ENCODE data around the gene LRRC3C.
A peak's percentile ranks its signal among the peaks of the same experiment; 100 is the strongest.

Gene LRRC3C

DNA sequence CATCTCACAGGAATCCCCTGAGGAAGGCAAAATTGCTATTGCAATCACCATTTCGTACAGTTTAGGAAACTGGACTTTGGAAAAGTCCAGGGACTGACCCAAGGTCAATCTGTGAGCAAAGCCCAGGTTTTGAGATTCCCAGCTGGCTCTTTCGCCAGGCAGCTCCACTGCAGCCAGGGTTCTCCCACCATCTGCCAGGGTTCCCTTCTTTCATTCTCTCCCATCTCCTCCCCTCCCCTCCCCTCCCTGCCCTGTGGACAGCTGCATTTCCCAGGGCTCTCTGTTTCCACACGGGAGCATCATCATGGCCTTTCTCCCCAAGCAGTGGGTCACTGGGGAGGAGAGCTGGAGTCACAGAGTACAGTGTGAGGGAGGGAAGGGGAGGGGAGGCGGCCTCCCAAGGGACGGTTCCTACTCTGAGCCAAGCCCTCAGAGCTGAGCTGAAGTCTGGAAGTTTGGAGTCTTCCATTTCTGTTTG lies 23.4 kb downstream of the LRRC3C start:
- no peak for DNase-seq

DNA sequence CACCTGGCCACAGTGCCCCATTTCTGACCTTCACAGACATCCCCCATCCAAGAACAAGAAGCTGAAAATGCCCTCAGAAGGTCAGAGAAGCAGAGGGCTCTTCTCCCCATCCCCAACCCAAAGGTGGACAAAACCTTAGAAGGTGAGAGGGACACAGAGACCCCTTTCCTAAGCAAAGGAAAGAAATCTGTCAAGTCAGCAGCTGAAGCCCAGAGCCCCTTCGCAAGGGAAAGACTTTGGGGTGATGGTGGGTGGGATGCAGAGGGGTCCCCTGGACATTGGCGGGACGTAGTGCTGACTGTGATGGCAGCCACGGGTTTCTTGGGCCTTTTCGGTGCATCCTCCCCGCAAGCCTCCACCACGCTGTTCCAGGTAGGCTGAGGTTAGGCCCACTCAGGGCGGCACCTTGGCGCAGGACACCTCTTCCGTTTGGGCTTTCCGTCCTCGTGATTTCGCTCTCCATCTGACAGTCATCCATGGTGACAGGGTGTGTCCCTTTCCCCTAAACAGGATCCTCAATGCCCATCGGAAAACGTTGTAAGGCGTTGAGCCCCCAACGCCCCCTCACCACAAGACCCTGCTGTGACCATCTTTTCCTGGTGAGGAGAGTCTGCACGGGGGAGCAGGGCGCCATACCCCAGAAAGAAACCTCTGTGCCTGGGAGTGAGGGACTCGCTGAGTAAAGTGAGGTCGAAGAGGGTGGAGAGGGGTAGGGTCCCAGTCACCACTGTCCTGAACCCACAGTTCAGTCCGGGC lies 24.6 kb downstream of the LRRC3C start:
- DNase-seq = no peak

DNA sequence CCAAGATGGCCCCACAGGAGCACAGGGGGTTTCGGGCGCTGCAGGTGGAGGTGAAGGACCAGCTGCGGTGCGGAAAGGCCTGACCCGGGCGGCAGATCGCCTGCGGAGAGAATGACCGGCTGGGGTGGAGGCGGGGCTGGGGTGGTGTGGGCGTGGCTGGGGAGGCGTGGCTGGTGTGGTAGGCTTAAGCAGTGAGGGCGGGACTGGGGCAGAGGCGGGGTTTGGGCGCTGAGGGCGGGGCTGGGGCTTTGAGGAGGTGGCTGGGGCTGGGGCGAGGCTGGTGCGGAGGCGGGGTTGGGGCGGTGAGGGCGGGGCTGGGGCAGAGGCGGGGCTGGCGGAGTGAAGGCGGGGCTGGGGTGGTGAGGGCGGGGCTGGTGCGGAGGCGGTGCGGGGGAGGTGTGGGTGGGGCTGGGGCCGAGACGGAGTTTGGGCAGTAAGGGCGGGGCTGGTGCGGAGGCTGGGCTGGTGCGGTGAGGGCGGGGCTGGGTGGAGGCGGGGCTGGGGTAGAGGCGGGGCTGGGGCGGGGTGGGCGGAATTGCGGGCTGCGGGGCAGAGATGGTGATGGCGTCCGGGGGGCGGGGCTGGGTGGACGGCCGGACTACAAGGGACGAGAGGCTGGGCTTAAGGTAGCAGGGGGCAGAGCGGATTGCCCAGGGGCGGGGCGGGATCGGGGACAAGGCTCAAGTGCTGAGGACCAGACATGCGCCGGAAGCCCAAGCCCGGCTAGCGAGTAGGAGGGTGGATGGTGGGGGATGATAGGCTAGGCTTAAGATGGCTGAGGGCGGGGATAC lies 25.3 kb downstream of the LRRC3C start:
- peak; percentile 72 to 97 for DNase-seq

DNA sequence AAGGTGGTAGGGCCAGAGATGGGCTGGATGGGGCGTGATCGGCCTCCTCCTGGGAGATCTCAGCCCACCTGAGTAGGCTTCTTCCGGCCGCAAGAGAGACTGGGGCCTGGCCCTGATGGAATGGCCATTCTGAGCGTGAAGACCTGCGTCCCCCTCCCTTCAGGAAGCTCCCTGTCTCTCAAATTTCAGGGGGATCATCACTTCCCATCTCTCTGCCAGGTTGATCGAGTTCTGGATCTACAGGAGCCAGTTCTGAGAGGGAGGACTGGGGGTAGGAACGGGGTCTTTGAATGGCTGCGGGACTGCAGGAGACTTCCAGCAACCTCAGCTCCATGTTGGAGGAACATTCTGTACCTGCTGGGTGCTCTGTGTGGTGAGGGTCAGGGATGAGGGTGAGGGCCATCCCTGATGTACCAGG lies 25.9 kb downstream of the LRRC3C start:
- DNase-seq = no peak

DNA sequence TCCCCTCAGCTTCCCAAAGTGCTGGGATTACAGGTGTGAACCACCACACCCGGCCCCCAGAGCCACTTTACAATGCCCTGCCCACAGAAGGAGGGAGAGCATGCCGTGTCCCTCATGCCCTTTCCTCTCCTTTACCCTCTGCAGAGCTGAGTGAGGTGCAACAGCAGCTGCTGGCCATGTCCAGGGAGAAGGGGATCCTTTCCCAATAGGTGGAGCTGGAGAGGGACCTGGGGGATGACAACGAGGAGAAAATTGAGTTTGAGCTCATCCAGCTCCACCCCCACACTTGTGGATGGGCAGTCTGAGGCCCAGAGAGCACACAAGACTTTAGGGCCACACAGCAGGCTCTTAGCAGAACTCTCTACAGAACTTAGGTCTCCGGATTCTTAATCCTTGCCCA lies 27.3 kb downstream of the LRRC3C start:
- no peak for DNase-seq

DNA sequence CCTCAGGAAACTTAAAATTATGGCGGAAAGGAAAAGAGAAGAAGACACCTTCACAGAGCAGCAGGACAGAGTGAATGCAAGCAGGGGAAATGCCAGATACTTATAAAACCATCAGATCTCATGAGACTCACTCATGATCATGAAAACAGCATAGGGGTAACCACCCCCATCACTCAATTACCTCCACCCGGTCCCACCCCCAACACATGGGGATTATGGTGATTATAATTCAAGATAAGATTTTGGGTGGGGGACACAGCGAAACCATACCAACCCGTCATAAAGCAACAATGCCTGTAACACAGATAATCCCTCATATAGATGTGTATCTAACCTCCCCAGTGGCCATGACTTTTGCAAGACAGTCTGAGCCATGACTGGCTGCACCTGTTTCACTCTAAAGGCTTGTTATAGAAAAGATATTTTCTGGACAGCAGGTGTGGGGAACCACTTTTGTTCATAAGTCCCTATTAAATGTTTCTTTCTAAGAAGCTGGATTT lies 28.2 kb downstream of the LRRC3C start:
- no peak for DNase-seq

DNA sequence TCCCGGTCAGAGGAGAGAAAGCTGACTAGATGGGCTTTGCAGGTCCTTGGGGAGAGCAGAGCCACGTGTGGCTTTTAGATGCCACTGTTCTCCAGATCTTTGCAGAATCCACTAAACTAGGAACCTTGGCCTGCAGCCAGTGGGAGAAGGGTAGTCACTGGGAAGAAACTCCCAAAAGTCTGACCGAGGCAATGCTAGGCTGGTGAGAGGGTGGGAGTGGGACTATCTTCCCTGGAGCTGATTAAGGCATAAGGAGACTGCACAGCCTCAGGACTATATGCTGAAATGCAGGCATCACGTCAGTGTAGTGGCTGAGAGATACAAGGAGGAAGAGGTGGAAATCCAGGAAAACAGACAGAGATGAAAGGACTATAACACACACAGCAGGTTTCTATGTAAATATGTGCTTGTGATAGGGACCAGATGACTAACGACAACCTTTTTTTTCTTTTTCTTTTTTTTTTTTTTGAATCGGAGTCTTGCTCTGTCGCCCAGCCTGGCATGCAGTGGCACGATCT lies 33.1 kb downstream of the LRRC3C start:
- no peak for DNase-seq

DNA sequence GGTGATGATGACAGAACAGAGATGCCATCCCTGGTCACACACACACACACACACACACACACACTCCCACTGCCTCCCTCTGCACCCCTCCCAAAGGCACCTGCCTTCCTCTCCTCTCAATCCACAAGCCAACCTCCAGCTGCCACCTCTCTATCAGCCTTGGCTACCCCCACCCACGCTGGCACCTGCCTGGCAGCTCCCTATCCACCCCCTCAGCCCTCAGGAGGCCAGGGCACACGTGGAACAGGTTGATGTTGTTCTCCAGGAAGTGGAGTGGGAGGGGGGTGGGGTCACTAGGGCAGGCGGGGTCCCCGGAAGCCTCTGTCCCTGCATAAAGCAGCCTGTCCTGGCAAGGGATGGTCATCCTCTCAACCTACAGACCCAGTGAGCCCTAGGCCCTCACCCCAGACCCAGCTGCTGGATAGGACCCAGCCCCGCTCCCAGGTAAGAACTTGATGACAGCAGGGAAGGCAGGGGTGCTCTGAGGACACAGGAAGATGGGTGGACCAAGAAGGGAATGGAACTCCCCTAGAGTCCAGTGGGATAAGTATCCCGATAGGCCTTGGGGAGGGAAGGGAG lies 35.2 kb downstream of the LRRC3C start, which contains the start of gene GSDMA:
TSS of gene GSDMA (plus strand) at position 363 of the 579 bp plus-strand sequence. CDS start 2,684 bp downstream, outside the sequence.
- DNase-seq = no peak

DNA sequence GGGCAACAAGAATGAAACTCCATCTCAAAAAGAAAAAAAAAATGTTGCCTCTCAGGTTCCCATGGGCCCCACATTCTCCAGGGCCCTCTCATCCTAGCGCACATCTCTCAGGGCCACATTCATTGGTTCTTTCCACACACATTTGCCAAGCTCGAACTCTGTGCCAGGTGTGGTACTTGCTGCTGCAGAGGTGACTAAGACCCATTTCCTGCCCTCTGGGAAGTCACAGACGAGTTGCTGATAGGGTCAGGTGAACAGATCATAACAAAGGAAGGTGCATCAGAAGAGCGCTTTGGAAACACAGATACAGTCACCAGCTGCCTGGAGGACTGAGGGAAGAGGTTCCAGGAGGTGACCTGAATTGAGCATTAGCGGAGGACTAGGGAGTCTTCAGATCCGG lies 36.3 kb downstream of the LRRC3C start:
- DNase-seq = no peak

DNA sequence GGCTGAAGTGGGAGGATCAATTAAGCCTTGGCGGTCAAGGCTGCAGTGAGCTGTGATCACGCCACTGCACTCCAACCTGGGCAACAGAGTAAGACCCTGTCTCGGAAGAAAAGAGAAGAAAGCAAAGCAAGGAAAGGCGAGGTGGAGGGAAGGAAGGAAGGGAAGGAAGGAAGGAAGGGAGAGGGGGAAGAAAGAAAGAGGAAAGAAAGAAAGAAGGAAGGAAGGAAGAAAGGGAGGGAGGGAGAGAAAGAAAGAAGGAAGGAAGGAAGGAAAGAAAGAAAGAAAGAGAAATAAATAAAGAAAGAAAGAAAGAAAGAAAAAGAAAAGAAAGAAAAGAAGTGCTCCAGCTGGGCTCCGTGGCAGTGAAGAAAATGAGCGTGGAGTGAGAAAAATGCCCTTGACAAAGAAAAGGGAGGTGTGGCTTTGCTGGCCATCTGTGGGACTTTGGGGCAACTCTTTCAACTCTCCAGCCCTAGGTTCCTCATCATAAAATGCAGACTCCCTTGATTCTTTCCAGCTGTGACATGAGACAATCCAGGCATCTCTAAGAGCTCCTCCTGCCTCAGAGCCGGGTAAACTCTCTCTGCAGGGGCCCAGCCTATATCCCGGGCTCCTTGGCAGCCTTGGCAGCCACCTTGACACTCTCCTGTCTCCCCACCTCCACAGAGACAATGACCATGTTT lies 37.6 kb downstream of the LRRC3C start:
- DNase-seq = no peak

DNA sequence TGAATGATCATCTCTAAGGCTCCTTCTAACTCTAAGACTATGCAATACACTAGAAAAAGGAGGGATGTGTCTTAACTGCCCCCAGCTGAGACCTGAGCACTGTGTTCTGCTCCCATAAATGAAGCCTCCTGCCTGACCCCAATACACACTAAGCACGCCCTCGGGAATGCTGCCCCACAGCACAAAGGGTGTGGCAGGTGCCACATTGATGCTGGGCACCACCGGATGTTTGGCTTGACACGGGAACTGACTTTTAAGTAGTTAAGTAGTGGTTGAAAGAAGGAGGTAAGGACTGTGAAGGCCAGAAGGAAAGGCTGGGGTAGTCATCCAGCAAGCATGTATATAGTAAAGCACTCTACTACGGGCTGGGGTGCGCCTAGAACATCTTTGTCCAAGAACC lies 39.2 kb downstream of the LRRC3C start:
- no peak for DNase-seq

DNA sequence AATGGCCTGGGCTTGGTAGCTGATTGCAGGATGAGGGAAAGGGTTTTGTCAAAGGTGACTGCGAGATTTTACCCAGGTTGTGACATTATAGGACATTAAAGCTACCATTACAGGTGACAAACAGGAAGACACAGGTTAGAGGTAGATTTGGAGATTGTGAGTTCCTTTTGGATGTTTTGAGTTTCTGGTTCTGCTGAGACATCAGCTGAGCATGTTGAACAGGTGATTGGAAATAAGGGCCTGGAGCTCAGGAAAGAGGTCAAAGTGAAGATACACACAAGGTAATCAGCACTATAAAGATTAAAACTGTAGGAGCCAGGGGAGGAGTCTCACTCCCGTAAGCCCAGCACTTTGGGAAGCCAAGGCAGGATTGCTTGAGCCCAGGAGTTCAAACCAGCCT lies 41.2 kb downstream of the LRRC3C start:
- DNase-seq = no peak

DNA sequence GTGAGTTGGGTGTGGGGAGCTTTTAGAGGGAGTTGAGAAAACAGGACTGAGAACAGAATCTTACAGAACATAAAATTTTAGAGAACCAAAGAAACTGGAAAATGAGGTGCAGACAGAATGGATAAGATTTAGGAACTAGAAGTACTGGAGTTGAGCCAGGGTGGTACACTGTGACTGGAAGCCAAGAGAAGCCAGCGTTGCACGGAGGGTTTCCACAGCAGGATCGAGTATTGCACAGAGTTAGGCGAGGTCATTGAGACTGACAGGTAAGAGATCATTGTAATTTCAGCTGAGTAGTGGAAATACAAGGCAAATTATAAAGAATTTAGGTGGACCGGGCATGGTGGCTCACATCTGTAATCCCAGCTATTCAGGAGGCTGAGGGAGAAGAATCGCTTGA lies 41.8 kb downstream of the LRRC3C start:
- peak in 1 of 2 donors; percentile 23 for DNase-seq

DNA sequence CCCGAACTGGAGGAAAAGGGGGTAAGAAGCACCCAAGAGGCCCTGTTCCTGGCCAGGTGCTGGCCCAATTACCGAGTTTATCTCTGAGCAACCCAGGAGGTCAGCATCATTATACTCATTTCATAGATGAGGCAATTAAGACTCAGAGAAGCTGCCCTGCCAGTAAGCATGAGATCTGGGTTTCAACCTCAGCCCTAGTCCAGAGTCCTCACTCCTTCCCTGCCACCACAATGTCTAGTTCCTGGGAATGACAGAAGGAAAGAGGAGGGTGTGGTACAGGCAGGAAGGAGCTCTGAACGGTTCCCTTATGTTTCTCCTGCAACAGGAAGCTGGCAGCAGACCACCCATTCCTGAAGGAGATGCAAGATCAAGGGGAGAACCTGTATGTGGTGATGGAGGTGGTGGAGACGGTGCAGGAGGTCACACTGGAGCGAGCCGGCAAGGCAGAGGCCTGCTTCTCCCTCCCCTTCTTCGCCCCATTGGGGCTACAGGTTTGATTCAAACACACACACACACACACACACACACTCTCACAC lies 42.7 kb downstream of the LRRC3C start:
- DNase-seq = no peak

DNA sequence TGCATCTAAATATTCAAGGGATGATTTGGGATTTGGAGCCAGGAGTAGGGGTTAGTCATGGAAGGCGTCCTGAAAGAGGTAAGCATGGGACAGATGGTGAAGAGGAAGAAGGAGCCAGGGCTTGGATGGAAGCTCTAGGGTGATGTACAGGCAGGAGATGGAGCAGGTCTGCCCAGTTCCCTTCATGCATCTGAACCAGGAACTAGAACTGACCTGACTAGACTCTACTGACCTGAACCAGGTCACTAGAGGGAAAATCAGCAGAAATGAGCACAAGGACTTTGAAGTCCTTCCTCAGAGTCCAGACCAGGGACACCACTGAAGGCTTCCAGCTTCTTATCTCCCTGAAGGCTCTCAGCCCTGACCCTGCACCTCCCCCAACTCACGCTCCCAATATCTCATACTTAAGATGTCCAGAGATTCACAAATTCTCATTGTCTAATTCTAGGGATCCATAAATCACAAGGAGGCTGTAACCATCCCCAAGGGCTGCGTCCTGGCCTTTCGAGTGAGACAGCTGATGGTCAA lies 43.6 kb downstream of the LRRC3C start:
- no peak for DNase-seq

DNA sequence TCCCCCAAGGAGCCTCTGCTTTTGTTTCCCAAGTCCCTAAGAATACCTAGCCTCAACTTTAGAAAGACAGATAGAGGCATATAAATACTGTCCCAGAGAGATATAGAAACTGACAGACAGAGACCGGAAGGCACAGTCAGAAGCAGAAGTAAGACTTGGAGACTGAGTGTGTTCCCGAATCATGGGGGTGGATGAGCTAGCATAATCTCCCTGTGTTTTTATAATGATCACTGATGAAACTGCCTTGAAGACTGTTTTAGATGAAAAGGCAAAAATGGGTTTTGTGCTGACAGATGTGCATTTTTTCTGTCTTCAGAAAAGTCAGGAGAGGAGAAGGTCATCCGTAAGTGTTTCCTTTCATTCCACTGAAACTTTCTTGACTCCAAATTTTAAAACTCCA lies 44.7 kb downstream of the LRRC3C start:
- peak; percentile 77 to 78 for DNase-seq

DNA sequence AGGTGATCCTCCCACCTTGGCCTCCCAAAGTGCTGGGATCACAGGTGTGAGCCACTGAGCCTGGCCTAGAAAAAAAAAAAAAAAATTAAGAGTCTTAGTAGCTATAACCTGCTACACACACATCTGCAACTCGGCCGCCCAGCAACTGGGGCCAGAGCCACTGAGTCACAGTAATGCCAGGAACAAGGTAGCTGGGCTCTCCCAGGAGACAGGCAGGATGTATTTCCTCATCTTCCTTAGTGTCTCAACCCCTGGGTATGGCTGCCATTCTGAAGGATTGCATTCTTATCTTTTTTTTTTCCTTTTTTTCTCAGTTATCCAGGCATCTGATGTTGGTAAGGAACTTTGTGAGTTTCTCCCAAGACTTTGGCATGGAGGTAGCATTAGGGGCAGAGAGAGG lies 46.0 kb downstream of the LRRC3C start:
- DNase-seq = no peak

DNA sequence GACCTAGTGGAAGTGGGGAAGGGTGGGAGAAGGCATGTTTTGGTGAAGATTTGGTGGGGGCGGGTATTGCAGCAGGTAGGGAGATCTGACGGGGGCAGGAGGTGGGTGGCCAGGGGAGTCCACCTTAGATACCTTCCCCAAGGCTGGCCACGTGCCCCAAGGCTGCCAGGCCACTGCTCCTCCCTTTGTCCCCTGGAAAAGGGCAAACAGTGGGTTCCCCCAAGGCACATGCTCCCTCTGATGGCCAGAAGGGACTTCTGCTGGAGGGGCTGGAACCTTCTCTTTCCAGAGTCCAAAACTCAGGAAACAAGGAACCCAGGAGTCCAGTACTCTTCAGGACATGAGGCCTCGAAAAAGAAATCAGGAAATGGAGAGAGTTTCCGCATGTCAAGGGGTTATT lies 46.9 kb downstream of the LRRC3C start:
- DNase-seq = no peak

DNA sequence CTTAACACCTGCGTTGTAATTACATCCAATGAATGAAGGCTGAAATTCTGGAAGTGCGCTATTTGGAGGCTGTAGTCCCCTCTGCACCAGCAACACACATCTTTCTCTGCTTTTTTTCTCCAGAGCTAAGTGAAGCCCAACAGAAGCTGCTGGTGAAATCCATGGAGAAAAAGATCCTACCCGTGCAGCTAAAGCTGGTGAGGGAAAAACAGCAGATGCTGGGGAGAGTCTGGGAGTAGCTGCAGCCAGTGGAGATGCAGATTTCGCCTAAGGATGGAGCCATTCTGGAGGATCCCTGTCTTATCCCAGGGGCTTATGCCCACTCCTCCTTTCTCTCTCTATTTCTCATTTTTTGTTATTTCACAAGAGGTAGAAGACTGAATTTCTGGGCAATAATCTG lies 48.3 kb downstream of the LRRC3C start:
- no peak for DNase-seq

DNA sequence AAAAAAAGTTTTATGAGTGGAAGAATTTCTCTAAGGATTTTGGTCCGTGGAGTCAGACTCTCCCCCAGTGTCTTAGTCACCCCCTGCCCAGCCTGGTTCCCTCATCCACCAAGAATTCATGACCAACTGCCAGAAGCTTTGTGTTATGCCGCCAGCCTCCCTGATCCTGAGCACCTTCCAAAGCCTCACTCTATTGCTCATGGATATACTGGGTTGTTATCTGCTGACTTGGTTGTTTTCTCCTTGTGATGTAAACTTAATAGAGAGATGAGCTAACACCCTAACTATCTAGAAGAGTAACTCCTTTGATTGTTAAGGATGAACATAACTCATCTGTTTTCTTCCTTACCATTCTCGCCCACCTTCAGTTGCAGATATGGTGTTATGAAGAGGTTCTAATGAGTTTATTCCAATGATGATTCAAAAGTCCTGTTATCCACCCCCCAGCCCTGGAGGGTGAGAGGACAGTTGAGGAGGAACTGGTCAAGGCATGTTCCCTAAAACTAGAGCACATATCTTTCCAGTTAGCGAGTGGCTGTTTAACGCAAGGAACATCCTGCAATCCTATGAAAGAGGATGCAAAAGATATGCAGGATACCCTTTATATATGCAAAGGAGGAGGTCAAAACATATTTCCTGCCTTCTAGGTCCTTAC lies 51.6 kb downstream of the LRRC3C start:
- DNase-seq = peak in 1 of 2 donors; percentile 31

DNA sequence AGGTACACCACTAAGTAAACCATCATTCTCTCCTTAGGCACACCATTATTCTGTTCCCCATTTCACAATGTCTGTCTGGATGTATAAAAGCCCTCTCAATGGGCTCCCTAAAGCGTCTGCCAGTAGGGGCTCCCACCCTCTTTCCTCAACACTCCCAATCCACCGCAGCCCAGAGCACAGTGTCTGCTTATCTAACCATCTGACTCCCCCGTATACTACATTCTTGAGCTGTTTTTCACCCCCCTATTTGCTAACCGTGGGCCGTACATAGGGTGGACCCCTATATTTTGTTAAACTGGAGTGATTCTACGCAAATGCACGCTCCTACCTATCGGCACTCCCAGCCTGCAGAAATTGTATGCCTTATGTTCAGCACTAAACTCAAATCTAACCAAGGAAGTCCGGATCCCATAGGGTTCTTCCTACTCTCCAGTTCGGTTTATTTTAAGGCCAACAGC lies 52.4 kb downstream of the LRRC3C start:
- DNase-seq = peak in 1 of 2 donors; percentile 18
